Skeletal muscle satellite cell (primary cell): ENCODE results near the gene GMDS.
"Not testable (repeated sequence)": the region's sequence is repeated elsewhere in the genome, so short reads cannot be mapped to it uniquely, and the experiment has no call there.

Experiments used
- H3K27me3 ChIP-seq: 2 replicates; pipeline ENCODE4 v1.7.0; 2013; ENCODE audit warnings: low read length; ENCODE audit not compliant: control insufficient read depth, insufficient read depth
- H3K36me3 ChIP-seq: 2 replicates; pipeline ENCODE4 v1.7.0; 2013; ENCODE audit warnings: mild to moderate bottlenecking, control low read depth, low read length; ENCODE audit not compliant: insufficient read depth
- H3K4me1 ChIP-seq: 2 replicates; pipeline ENCODE4 v1.7.0; 2013; ENCODE audit warnings: low read length; ENCODE audit not compliant: control insufficient read depth, insufficient read depth
- H3K4me2 ChIP-seq: 2 replicates; pipeline ENCODE4 v1.7.0; 2013; ENCODE audit warnings: mild to moderate bottlenecking, low read length
- H3K4me3 ChIP-seq: 2 replicates; pipeline ENCODE4 v1.7.0; 2013; ENCODE audit warnings: low read length
- H3K9ac ChIP-seq: 2 replicates; pipeline ENCODE4 v1.7.0; 2013; ENCODE audit warnings: mild to moderate bottlenecking, low read depth, low read length, moderate library complexity
- H3K9me3 ChIP-seq: replicated peaks from 2 replicates; pipeline ENCODE4 v1.7.0; 2013; ENCODE audit warnings: mild to moderate bottlenecking, control low read depth, low read length

GMDS gene

GRCh38 chr6:1764397-1764987 is 480.9 kb downstream of the GMDS start:
- Histone ChIP-seq H3K9ac (no peak overlapping the region), H3K36me3 (no peaks in the 10 kb centered on the region), H3K9me3 (no peaks in the 10 kb centered on the region), H3K4me2 (no peak overlapping the region), H3K4me3 (no peak overlapping the region), H3K4me1 (peaks cover 12% of the 10 kb centered on the region), H3K27me3 (no peaks in the 10 kb centered on the region)

- Histone ChIP-seq H3K4me2 (no peak overlapping the region), H3K4me1 (peaks cover 12% of the 10 kb centered on the region), H3K36me3 (no peaks in the 10 kb centered on the region), H3K4me3 (no peak overlapping the region), H3K9me3 (no peaks in the 10 kb centered on the region), H3K9ac (no peak overlapping the region), H3K27me3 (no peaks in the 10 kb centered on the region)
These were observed 482.0 kb downstream of the GMDS start for GRCh38 chr6:1763404-1763803.

- Histone ChIP-seq H3K4me3 (no peak overlapping the region), H3K4me2 (no peak overlapping the region), H3K4me1 (peaks cover 2% of the 10 kb centered on the region), H3K27me3 (no peaks in the 10 kb centered on the region), H3K36me3 (no peaks in the 10 kb centered on the region), H3K9ac (no peak overlapping the region), H3K9me3 (no peaks in the 10 kb centered on the region)
These were observed 483.2 kb downstream of the GMDS start for GRCh38 chr6:1762203-1762602.

GRCh38 chr6:1761477-1761877 is 483.9 kb downstream of the GMDS start:
- Histone ChIP-seq H3K9ac (no peak overlapping the region), H3K27me3 (no peaks in the 10 kb centered on the region), H3K36me3 (no peaks in the 10 kb centered on the region), H3K9me3 (no peaks in the 10 kb centered on the region), H3K4me2 (no peak overlapping the region), H3K4me3 (no peak overlapping the region), H3K4me1 (no peaks in the 10 kb centered on the region)

GRCh38 chr6:1760876-1761275 is 484.5 kb downstream of the GMDS start:
- no peaks in the 10 kb centered on the region for H3K27me3 ChIP-seq
- H3K4me2 ChIP-seq = no peak overlapping the region
- no peak overlapping the region for H3K4me3 ChIP-seq

GRCh38 chr6:1759870-1760269 is 485.5 kb downstream of the GMDS start:
- Histone ChIP-seq H3K4me2 (no peak overlapping the region), H3K4me3 (no peak overlapping the region), H3K9ac (no peak overlapping the region), H3K9me3 (no peaks in the 10 kb centered on the region), H3K36me3 (no peaks in the 10 kb centered on the region), H3K4me1 (no peaks in the 10 kb centered on the region), H3K27me3 (no peaks in the 10 kb centered on the region)

More at GRCh38 chr6:1760876-1761275, 484.5 kb downstream of the GMDS start:
- Histone ChIP-seq H3K4me1 (no peaks in the 10 kb centered on the region), H3K36me3 (no peaks in the 10 kb centered on the region), H3K9me3 (no peaks in the 10 kb centered on the region), H3K9ac (no peak overlapping the region)

- Histone ChIP-seq H3K4me2 (no peak overlapping the region), H3K9ac (no peak overlapping the region), H3K4me3 (no peak overlapping the region), H3K9me3 (no peaks in the 10 kb centered on the region), H3K4me1 (no peaks in the 10 kb centered on the region), H3K27me3 (no peaks in the 10 kb centered on the region), H3K36me3 (no peaks in the 10 kb centered on the region)
These were observed 487.2 kb downstream of the GMDS start for GRCh38 chr6:1758076-1758679.

GRCh38 chr6:1757131-1757530 is 488.3 kb downstream of the GMDS start:
- no peaks in the 10 kb centered on the region for H3K36me3 ChIP-seq

GRCh38 chr6:1756472-1757129 is 488.8 kb downstream of the GMDS start:
- no peaks in the 10 kb centered on the region for H3K4me1 ChIP-seq
- H3K27me3 ChIP-seq = no peaks in the 10 kb centered on the region
- no peak overlapping the region for H3K9ac ChIP-seq
- no peaks in the 10 kb centered on the region for H3K9me3 ChIP-seq
- H3K4me2 ChIP-seq = no peak overlapping the region
- H3K36me3 ChIP-seq = no peaks in the 10 kb centered on the region
- H3K4me3 ChIP-seq = no peak overlapping the region

More at GRCh38 chr6:1757131-1757530, 488.3 kb downstream of the GMDS start:
- no peak overlapping the region for H3K4me3 ChIP-seq
- no peaks in the 10 kb centered on the region for H3K9me3 ChIP-seq
- no peaks in the 10 kb centered on the region for H3K27me3 ChIP-seq
- no peaks in the 10 kb centered on the region for H3K4me1 ChIP-seq
- H3K9ac ChIP-seq = no peak overlapping the region
- no peak overlapping the region for H3K4me2 ChIP-seq

GRCh38 chr6:1751063-1751462 is 494.3 kb downstream of the GMDS start:
- H3K9me3 ChIP-seq, H3K9ac ChIP-seq, H3K4me1 ChIP-seq, H3K27me3 ChIP-seq, H3K36me3 ChIP-seq, H3K4me3 ChIP-seq, H3K4me2 ChIP-seq: not testable (repeated sequence)

GRCh38 chr6:1749041-1749440 is 496.4 kb downstream of the GMDS start:
- Histone ChIP-seq H3K36me3 (no peaks in the 10 kb centered on the region), H3K27me3 (no peaks in the 10 kb centered on the region), H3K9me3 (no peaks in the 10 kb centered on the region), H3K4me3 (no peak overlapping the region), H3K4me1 (no peaks in the 10 kb centered on the region), H3K9ac (no peak overlapping the region), H3K4me2 (no peak overlapping the region)

- no peaks in the 10 kb centered on the region for H3K27me3 ChIP-seq
- H3K4me2 ChIP-seq = no peak overlapping the region
- H3K4me1 ChIP-seq = no peaks in the 10 kb centered on the region
- no peaks in the 10 kb centered on the region for H3K36me3 ChIP-seq
- no peak overlapping the region for H3K9ac ChIP-seq
- no peak overlapping the region for H3K4me3 ChIP-seq
- no peaks in the 10 kb centered on the region for H3K9me3 ChIP-seq
These were observed 497.9 kb downstream of the GMDS start for GRCh38 chr6:1747531-1747930.
